Mesodermal cell (in vitro differentiated cells): Measurements from ENCODE around the gene GOLT1A.
"Not testable (repeated sequence)": the region's sequence is repeated elsewhere in the genome, so short reads cannot be mapped to it uniquely, and the experiment has no call there.

Experiments
- H3K27ac ChIP-seq: 2 replicates; pipeline ENCODE4 v1.7.0; 2013; ENCODE audit warnings: mild to moderate bottlenecking, low read depth, low read length, moderate library complexity; ENCODE audit not compliant: severe bottlenecking
- H3K36me3 ChIP-seq: 2 replicates; pipeline ENCODE4 v1.7.1; 2013; ENCODE audit warnings: mild to moderate bottlenecking, low read length, moderate library complexity; ENCODE audit not compliant: control insufficient read depth, insufficient read depth
- H3K4me1 ChIP-seq: one replicate; pipeline ENCODE4 v1.7.1; 2013; ENCODE audit warnings: mild to moderate bottlenecking, low read length; ENCODE audit not compliant: insufficient read depth, control insufficient read depth, poor library complexity, severe bottlenecking
- H3K4me3 ChIP-seq: 2 replicates; pipeline ENCODE4 v1.7.0; 2013; ENCODE audit warnings: low read length, control low read depth, mild to moderate bottlenecking; ENCODE audit not compliant: insufficient read depth, poor library complexity, severe bottlenecking; ENCODE audit errors: extremely low read depth
- H3K9me3 ChIP-seq: 2 replicates; pipeline ENCODE4 v1.7.1; 2013; ENCODE audit warnings: mild to moderate bottlenecking, low read length, moderate library complexity; ENCODE audit not compliant: control insufficient read depth
- WGBS, 2 experiments: methylation state at CpG; one replicate each; pipeline ENCODE4 v1.1.5; 2013; ENCODE audit warnings: missing lambda C conversion rate in 2 of 2; ENCODE audit not compliant: insufficient coverage in 2 of 2; 5-methylcytosine and 5-hydroxymethylcytosine counted together

GOLT1A gene

DNA sequence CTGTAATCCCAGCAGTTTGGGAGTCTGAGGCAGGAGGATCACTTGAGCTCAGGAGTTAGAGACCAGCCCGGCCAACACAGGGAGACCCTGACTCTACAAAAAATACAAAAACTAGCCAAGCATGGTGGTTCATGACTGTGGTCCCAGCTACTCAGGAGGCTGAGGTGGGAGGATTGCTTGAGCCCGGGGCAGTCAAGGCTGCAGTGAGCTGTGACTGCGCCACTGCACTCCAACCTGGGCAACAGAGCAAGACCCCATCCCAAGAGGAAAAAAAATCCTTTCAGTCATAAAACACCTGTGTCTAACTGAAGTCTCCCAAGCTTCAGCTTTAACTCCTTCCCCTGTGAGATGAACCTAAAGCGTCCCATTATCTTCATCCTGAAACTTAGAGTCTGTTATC lies 33.1 kb upstream of the GOLT1A start:
- H3K27ac ChIP-seq: no peak overlapping the region
- no peaks in the 10 kb centered on the region for H3K4me1 ChIP-seq
- H3K36me3 ChIP-seq: peaks cover 23% of the 10 kb centered on the region
- no peak overlapping the region for H3K4me3 ChIP-seq
- no peaks in the 10 kb centered on the region for H3K9me3 ChIP-seq
- 89 to 93% methylated on average over 3 of the region's 4 CpGs for WGBS, 2 experiments

DNA sequence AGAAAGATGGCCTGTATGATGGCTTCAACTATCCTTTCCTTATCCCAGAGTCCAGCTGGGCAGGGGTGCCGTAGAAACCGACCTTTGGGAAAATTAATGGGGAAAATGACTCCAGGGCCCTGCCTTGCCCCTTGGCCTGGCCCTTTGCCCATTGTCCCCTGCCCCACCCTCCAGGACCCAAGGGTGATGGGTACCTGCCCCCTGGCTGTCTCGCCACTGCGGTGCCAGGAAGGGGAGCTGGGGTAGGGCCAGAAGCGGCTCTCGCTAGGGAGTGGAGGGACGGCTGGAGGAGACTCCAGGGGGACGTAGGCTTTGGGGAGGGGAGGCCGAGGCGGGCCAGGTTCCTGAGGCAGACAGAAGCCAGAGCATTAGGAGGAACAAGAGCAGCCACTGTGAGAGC lies 29.1 kb upstream of the GOLT1A start:
- 97 to 100% methylated on average over 3 to 7 of the region's 10 CpGs for WGBS, 2 experiments
- no peaks in the 10 kb centered on the region for H3K4me1 ChIP-seq
- H3K27ac ChIP-seq: no peak overlapping the region
- H3K36me3 ChIP-seq: peaks cover 47% of the 10 kb centered on the region
- H3K9me3 ChIP-seq: no peaks in the 10 kb centered on the region
- H3K4me3 ChIP-seq: no peak overlapping the region

DNA sequence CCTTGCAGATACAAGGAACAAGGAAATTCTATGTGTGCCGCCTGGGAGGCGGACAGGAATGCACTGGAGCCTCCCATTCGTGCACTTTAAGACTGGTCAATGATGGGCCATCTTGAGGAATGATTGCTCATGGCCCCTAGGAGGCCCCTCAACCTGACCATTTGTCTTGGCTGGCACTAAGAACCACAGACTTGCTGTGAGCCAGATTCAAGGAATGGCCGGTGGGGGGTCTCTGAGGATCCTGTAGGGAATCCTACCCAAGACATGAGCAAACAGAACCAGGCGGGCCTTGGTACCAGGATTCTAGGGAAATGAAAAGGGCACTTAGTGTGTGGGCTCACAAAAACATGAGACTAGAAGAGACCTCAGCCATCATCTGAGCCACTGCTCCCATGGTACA lies 28.1 kb upstream of the GOLT1A start:
- Histone ChIP-seq H3K4me3 (no peak overlapping the region), H3K9me3 (no peaks in the 10 kb centered on the region), H3K27ac (no peak overlapping the region), H3K36me3 (peaks cover 49% of the 10 kb centered on the region), H3K4me1 (no peaks in the 10 kb centered on the region)
- WGBS, 2 experiments: 98 to 100% methylated on average over 4 of the region's 5 CpGs

DNA sequence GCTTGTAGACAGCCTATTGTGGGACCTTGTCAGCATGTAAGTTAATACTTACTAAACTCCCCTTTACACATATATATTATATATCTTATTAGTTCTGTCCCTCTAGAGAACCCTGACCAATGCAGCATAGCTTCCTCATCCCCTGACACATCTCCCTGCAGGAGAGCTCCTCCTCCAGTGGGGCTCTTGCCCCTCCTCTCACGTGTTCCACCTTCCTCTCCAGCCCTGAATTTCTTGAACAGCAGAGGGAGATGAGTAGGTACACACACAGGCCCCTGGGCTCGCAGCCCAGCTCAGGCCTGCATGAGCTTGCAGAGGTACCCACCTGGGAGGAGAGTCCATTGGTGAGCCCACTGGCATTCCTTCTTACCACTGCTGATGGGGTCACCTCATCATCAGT lies 27.3 kb upstream of the GOLT1A start:
- H3K36me3 ChIP-seq: peaks cover 50% of the 10 kb centered on the region
- H3K27ac ChIP-seq: no peak overlapping the region
- H3K4me1 ChIP-seq: no peaks in the 10 kb centered on the region
- H3K9me3 ChIP-seq: peaks cover 4% of the 10 kb centered on the region
- H3K4me3 ChIP-seq: no peak overlapping the region
- 88% methylated on average over 2 of the region's 2 CpGs; no CpG with 5 or more reads in 1 of the 2 experiments for WGBS, 2 experiments

DNA sequence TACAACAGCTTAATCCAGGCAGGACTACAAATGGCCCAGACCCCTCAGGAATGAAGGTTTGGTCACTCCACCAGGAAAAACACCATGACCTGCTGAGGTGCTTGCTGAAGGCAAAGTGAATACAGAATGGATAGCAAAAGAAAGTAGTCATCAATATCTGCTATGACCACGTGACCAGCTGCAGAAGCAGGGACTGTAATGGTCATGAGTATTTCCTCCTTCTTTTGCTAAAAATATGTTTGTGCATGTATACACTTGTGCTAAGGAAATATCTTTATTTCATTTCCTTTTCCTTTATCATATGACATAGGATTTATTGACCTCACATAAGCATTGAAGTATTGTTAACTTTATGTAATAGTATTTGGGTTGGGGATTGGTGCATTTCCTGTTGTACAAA lies 26.4 kb upstream of the GOLT1A start:
- Histone ChIP-seq H3K4me1 (no peaks in the 10 kb centered on the region), H3K4me3 (no peak overlapping the region), H3K27ac (no peak overlapping the region), H3K36me3 (peaks cover 45% of the 10 kb centered on the region), H3K9me3 (peaks cover 4% of the 10 kb centered on the region)
- WGBS, 2 experiments: 100% methylated on average over 1 of the region's 1 CpG; no CpG with 5 or more reads in 1 of the 2 experiments

DNA sequence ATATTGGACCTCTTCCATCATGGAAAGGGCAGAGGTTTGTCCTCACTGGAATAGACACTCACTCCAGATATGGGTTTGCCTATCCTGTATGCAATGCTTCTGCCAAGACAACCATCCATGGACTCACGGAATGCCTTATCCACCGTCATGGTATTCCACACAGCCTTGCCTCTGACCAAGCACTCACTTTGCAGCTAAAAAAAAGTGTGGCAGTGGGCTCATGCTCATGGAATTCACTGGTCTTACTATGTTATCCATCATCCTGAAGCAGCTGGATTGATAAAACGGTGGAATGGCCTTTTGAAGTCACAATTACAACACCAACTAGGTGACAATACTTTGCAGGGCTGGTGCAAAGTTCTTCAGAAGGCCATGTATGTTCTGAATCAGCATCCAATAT lies 25.6 kb upstream of the GOLT1A start:
- 74 to 80% methylated on average over 3 of the region's 3 CpGs for WGBS, 2 experiments
- H3K4me3 ChIP-seq, H3K4me1 ChIP-seq, H3K9me3 ChIP-seq, H3K27ac ChIP-seq: not testable (repeated sequence)
- peaks cover 40% of the 10 kb centered on the region for H3K36me3 ChIP-seq

DNA sequence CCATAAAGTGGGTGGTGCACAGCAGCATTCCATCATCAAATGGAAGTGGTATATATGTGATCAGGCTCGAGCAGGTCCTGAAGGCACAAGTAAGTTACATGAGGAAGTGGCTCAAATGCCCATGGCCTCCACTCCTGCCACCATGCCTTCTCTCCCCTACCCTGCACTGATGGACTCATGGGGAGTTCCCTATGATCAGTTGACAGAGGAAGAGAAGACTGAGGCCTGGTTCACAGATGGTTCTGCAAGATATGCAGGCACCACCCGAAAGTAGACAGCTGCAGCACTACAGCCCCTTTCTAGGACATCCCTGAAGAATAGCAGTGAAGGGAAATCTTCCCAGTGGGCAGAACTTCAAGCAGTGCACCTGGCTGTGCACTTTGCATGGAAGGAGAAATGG lies 24.7 kb upstream of the GOLT1A start:
- WGBS, 2 experiments: 100% methylated on average over 1 of the region's 2 CpGs
- H3K4me1 ChIP-seq, H3K27ac ChIP-seq, H3K9me3 ChIP-seq, H3K4me3 ChIP-seq: not testable (repeated sequence)
- H3K36me3 ChIP-seq: peaks cover 39% of the 10 kb centered on the region

DNA sequence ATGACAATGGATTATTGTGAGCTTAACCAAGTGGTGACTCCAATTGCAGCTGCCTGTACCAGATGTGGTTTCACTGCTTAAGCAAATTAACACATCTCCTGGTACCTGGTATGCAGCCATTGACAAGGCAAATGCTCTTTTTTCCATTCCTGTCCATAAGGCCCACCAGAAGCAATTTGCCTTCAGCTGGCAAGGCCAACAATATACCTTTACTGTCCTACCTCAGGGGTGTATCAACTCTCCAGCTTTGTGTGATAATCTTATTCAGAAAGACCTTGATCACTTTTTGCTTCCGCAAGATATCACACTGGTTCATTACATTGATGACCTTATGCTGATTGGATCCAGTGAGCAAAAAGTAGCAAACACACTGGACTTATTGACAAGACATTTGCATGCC lies 23.7 kb upstream of the GOLT1A start:
- peaks cover 42% of the 10 kb centered on the region for H3K36me3 ChIP-seq
- 100% methylated on average over 1 of the region's 1 CpG; no CpG with 5 or more reads in 1 of the 2 experiments for WGBS, 2 experiments
- H3K4me3 ChIP-seq, H3K27ac ChIP-seq, H3K4me1 ChIP-seq, H3K9me3 ChIP-seq: not testable (repeated sequence)

DNA sequence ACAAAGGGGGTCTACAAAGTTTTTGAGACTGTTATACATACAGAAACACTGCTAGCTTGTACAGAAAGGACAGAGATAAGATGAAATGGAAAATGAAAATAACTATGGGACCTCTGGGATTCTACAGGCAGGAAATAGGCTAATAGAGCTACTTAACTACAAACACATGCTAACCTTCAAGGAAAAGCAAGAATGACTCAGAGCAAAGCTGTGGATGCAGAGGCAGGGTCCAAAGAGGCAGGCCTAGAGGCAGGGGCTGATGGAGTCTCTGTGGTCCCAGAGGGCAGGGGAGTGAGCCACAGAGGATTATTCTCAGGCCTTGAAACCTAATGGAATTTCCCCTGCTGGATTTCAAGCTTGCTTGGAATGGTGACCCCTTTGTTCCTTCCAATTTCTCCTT lies 18.7 kb upstream of the GOLT1A start:
- no peak overlapping the region for H3K27ac ChIP-seq
- peaks cover 40% of the 10 kb centered on the region for H3K36me3 ChIP-seq
- no peaks in the 10 kb centered on the region for H3K4me1 ChIP-seq
- H3K4me3 ChIP-seq: no peak overlapping the region
- peaks cover 4% of the 10 kb centered on the region for H3K9me3 ChIP-seq

DNA sequence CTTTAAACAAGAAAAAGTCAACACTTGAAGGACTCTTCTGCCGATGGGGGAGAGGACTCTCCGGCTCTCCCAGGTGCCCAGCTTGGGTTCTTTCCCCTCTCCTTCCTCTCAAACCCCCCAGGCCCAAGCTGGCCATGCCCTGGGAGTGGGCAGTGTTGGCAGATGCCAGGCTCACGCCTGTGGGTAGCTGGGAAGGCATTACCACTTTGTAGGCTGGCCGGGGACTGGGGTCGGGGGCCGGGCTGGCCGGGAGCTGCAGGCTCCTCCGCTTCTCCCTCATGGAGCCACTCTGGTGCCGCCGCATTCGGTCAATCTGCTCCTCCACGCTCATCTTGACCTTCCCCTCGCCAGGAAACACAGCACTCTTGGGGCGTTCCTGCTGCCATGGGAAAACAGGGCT lies 16.4 kb upstream of the GOLT1A start:
- no peak overlapping the region for H3K4me3 ChIP-seq
- H3K27ac ChIP-seq: no peak overlapping the region
- no peaks in the 10 kb centered on the region for H3K4me1 ChIP-seq
- H3K36me3 ChIP-seq: peaks cover 44% of the 10 kb centered on the region
- no peaks in the 10 kb centered on the region for H3K9me3 ChIP-seq
- 93 to 96% methylated on average over 13 of the region's 14 CpGs for WGBS, 2 experiments

DNA sequence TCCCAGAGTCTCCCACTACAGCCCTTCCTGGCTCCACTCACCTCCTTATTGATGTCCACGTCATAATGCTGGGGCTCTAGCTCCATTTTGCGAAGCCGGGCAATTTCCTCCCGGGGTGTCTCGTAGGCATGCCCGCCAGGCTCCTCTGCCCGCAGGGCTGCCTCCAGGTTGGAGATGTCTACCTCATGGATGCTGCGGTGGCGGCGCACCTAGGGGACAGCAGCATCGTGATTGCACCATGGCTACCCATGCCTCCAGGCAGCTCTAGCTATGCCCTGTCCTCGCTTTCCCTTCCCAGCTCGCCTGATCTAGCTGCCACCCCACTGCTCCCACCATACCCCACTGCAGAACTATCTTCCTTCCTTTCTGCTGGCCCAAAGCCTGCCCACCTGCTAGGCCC lies 15.1 kb upstream of the GOLT1A start:
- no peak overlapping the region for H3K27ac ChIP-seq
- no peaks in the 10 kb centered on the region for H3K4me1 ChIP-seq
- 98% methylated on average over 11 of the region's 13 CpGs for WGBS, 2 experiments
- no peaks in the 10 kb centered on the region for H3K9me3 ChIP-seq
- H3K4me3 ChIP-seq: no peak overlapping the region
- peaks cover 44% of the 10 kb centered on the region for H3K36me3 ChIP-seq
